Epithelial cell of esophagus (primary cell): Measurements from ENCODE around the gene RHBDD3.

ENCODE experiments used
- DNase-seq: peaks from one replicate; pipeline ENCODE4 v3.0.0; 2010; ENCODE audit warnings: low read depth
- H3K4me3 ChIP-seq: 2 replicates; pipeline ENCODE4 v1.5.1; 2011; ENCODE audit warnings: mild to moderate bottlenecking, low read length, control low read depth
- TF ChIP-seq, protein P1 (sequence below): IDR thresholded peaks from 2 replicates; pipeline ENCODE4 v1.5.1; 2011; ENCODE audit warnings: low read depth, mild to moderate bottlenecking, low read length, control low read depth, inconsistent platforms; ENCODE audit not compliant: insufficient read depth; ENCODE audit errors: missing control alignments

RHBDD3 gene

DNA sequence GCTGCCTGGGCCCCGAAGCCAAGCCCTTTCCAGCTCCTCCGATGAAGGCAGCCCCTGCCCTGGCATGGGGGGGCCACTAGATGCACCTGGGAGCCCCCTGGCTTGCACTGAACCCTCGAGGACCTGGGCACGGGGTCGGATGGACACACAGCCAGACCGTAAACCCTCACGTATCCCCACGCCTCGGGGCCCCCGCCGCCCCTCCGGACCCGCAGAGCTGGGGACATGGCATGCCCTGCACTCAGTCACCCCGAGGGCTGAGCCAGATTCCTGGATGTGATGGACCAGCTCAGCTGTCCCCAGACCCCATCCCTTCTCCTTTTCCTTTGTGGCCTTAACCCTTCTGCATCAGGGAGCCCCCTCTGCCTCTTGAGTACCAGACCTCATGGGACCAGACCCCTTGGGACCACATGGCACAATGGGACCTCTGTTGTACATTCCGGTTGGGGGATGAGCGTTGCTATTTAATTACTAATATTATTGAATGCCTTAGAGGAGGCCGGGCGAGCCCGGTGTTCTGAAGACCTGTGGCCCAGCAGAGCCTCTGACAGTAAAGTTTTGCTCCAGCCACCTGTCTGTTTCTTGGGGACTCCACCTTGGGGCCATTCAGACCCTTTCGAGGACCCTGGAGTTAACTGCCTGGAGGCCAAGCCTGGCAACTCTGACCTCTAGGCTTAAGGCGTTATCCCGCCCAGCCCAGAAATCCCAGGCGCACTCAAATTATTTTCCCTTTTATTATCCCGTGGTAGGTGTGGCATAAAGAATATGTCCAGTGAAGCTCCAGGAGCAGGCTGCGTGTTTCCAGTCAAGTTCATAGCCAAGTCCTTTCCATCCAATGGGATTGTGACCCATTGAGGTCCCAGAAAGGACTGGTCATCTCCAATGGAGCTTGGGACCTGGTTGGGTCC lies 44.7 kb upstream of the RHBDD3 start:
- H3K4me3 ChIP-seq = no peak overlapping the region
- TF ChIP-seq, protein P1, sequence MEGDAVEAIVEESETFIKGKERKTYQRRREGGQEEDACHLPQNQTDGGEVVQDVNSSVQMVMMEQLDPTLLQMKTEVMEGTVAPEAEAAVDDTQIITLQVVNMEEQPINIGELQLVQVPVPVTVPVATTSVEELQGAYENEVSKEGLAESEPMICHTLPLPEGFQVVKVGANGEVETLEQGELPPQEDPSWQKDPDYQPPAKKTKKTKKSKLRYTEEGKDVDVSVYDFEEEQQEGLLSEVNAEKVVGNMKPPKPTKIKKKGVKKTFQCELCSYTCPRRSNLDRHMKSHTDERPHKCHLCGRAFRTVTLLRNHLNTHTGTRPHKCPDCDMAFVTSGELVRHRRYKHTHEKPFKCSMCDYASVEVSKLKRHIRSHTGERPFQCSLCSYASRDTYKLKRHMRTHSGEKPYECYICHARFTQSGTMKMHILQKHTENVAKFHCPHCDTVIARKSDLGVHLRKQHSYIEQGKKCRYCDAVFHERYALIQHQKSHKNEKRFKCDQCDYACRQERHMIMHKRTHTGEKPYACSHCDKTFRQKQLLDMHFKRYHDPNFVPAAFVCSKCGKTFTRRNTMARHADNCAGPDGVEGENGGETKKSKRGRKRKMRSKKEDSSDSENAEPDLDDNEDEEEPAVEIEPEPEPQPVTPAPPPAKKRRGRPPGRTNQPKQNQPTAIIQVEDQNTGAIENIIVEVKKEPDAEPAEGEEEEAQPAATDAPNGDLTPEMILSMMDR = no peak
- no peak for DNase-seq

DNA sequence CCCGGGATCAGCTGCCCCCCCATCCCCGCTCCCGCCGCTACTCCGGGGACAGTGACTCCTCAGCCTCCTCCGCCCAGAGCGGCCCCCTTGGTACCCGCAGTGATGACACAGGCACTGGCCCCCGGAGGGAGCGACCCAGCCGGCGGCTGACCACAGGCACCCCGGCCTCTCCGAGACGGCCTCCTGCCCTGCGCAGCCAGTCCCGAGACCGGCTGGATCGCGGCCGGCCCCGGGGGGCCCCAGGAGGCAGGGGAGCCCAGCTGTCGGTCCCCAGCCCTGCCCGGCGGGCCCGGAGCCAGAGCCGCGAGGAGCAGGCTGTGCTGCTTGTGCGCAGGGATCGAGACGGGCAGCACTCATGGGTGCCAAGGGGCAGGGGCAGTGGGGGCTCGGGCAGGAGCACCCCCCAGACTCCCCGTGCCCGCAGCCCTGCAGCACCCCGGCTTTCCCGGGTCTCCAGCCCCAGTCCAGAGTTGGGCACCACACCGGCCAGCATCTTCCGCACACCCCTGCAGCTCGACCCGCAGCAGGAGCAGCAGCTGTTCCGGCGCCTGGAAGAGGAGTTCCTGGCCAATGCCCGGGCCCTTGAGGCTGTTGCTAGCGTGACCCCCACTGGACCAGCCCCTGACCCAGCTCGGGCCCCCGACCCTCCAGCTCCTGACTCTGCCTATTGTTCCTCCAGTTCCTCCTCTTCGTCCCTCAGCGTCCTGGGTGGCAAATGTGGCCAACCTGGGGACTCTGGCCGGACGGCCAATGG lies 43.9 kb upstream of the RHBDD3 start:
- no peak overlapping the region for H3K4me3 ChIP-seq
- no peak for DNase-seq
- TF ChIP-seq, protein P1 = no peak

DNA sequence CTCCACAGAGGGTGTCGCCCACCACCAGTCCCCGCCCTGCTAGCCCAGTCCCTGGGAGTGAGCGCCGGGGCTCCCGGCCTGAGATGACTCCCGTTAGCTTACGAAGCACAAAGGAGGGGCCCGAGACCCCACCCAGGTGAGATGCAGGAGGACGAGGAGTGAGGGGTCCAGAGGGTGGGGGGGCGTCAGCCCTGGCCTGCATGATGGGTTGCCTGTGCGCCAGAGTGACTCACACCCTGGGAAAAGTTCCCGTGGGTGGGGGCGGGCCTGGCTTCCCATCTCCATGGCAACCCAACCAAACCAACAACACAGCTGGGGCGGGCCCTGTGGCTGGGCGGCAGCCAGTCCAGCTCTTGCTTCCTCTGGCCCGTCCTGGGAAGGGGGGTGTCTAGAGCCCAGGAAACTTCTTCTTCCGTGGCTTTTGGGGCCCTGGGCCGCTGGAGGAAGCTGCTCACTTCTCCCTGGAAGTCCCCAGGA lies 43.1 kb upstream of the RHBDD3 start:
- peak; percentile 96 for DNase-seq
- H3K4me3 ChIP-seq = no peak overlapping the region

DNA sequence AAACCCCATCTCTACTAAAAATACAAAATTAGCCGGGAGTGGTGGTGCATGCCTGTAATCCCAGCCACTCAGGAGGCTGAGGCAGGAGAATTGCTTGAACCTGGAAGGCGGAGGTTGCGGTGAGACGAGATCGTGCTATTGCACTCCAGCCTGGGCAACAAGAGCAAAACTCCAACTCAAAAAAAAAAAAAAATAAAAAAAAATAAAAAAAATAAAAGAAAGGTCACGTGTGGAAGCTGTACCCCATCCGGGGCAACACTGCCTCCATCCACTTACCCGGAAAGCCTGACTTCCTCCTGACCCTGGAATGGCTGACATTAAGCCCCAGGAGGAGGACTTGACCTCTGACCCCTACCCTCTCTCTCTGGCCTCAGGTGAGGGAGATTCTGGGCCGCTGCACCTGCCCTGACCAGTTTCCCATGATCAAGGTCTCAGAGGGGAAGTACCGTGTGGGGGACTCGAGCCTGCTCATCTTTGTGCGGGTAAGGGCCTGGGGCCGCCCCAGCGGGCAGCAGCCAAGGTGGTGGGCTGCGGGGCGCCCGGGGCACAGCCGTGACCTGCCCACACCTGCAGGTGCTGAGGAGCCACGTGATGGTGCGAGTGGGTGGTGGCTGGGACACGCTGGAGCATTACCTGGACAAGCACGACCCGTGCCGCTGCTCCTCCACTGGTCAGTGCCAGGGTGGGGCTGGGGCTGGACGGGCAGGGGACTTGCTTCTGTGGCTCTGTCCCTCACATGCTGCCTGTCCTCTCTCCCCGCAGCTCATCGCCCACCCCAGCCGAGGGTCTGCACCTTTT lies 42.5 kb upstream of the RHBDD3 start:
- no peak for DNase-seq
- TF ChIP-seq, protein P1 = no peak
- no peak overlapping the region for H3K4me3 ChIP-seq

More for the DNA sequence above, 43.1 kb upstream of the RHBDD3 start:
- TF ChIP-seq, protein P1 = no peak

DNA sequence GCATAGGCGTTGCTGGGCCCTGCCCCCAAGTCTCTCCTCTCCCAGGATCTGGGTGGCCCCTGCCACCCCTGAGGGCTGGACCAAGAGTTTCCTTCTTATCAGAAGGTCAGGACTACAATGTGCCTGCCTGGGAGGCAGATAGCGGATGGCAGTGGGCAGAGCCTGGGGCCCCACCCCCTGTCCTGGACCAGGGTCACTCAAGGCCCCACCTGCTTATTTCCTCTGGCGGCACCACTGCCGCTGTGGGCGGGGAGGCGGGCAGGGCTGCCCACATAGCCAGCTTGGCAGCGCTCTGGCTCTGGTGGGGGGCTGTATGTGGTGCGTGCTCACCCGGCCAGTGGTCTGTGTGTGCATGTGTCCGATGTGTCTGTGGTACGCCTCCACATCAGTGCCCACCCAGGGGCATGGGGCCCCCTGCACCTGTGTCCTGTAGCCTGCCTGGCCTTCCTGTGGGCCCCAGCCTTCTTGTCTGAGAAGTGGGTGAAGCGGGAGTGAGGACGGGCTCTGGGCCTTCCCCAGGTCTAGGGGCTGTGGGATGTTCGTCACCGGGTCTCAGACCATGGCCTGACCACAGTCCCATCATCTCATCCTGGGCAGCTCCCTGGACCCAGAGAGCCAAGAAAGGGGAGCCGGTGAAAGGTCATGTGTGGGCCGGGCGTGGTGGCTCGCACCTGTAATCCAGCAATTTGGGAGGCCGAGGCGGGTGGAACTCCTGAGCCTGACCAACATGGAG lies 41.7 kb upstream of the RHBDD3 start:
- no peak overlapping the region for H3K4me3 ChIP-seq
- no peak for DNase-seq
- TF ChIP-seq, protein P1 = no peak

DNA sequence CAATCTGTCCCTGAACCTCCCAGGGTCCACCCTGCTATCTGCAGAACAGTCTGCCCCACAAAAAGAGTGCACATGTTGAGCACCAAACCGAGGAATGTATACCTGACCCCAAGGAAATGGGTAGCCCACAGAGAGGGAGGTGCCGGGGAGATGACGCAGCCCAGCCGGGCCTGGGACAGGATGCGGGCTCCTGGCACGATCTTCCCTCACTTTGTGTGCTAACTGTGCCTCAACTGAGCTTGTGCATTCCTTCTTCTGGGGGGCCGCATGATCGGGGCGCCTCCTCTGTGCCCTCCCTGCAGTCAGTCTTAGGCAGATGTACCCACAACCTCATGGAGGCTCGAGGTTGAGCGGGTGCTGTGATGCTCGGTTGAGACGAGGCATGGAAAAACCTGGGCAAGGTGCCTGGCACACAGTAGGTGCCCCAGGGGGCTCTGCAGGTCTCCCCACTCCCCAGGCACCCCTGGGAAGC lies 41.0 kb upstream of the RHBDD3 start:
- DNase-seq = peak; percentile 72
- TF ChIP-seq, protein P1 = no peak
- no peak overlapping the region for H3K4me3 ChIP-seq
